MM.1S (cell line): ENCODE results near the gene CCDC136.

ENCODE experiments used
- DNase-seq: peaks from one replicate; pipeline ENCODE4 v3.0.0-alpha.2; 2015
- H2AFZ ChIP-seq: fragments of 300-600 bp; sonication (generic); 2 replicates; pipeline ENCODE4 v1.6.0; 2016; ENCODE audit warnings: antibody characterized with exemption, low read length
- H3F3A ChIP-seq: fragments of 300-600 bp; sonication (generic); 2 replicates; pipeline ENCODE4 v1.6.1; 2016; ENCODE audit warnings: mild to moderate bottlenecking, antibody characterized with exemption, low read length, moderate library complexity, mixed read lengths; ENCODE audit not compliant: insufficient read depth
- H3K27ac ChIP-seq: fragments of 300-600 bp; sonication (generic); 2 replicates; pipeline ENCODE4 v1.5.1; 2016; ENCODE audit warnings: mild to moderate bottlenecking, low read length
- H3K27me3 ChIP-seq: fragments of 300-600 bp; sonication (generic); replicated peaks from 2 replicates; pipeline ENCODE4 v1.6.0; 2016; ENCODE audit warnings: low read length; ENCODE audit not compliant: insufficient read depth
- H3K36me3 ChIP-seq: fragments of 300-600 bp; sonication (generic); replicated peaks from 2 replicates; pipeline ENCODE4 v1.6.1; 2016; ENCODE audit warnings: mild to moderate bottlenecking, low read length, mixed read lengths; ENCODE audit not compliant: insufficient read depth
- H3K4me1 ChIP-seq: fragments of 300-600 bp; sonication (generic); 2 replicates; pipeline ENCODE4 v1.6.1; 2016; ENCODE audit warnings: low read length, mixed read lengths
- H3K4me2 ChIP-seq: fragments of 300-600 bp; sonication (generic); 2 replicates; pipeline ENCODE4 v1.6.0; 2016; ENCODE audit warnings: low read depth, low read length
- H3K4me3 ChIP-seq: fragments of 300-600 bp; sonication (generic); 2 replicates; pipeline ENCODE4 v1.5.1; 2016; ENCODE audit warnings: low read length, mixed read lengths
- H3K79me2 ChIP-seq: fragments of 300-600 bp; sonication (generic); 2 replicates; pipeline ENCODE4 v1.6.1; 2016; ENCODE audit warnings: mixed run types, low read length, mixed read lengths
- H3K9ac ChIP-seq: fragments of 300-600 bp; sonication (generic); 2 replicates; pipeline ENCODE4 v1.6.1; 2016; ENCODE audit warnings: low read length, mixed read lengths
- H3K9me2 ChIP-seq: fragments of 300-600 bp; sonication (generic); replicated peaks from 2 replicates; pipeline ENCODE4 v1.6.1; 2016; ENCODE audit warnings: mild to moderate bottlenecking, low read length, mixed read lengths; ENCODE audit not compliant: insufficient read depth
- H3K9me3 ChIP-seq: fragments of 300-600 bp; sonication (generic); replicated peaks from 2 replicates; pipeline ENCODE4 v1.6.1; 2016; ENCODE audit warnings: mild to moderate bottlenecking, low read length, mixed read lengths; ENCODE audit not compliant: insufficient read depth
- H4K20me1 ChIP-seq: fragments of 300-600 bp; sonication (generic); 2 replicates; pipeline ENCODE4 v1.6.1; 2016; ENCODE audit warnings: mild to moderate bottlenecking, low read length, moderate library complexity, mixed read lengths; ENCODE audit not compliant: insufficient read depth
- EZH2 ChIP-seq: fragments of 300-600 bp; sonication (generic); optimal IDR thresholded peaks from 2 replicates; pipeline ENCODE3; 2017; ENCODE audit warnings: low read depth, mild to moderate bottlenecking, antibody characterized with exemption, low read length, mixed read lengths
- EZH2phosphoT487 ChIP-seq: fragments of 300-600 bp; sonication (generic); IDR thresholded peaks from 2 replicates; pipeline ENCODE4 v1.6.1; 2018; ENCODE audit warnings: antibody characterized with exemption, low read length
- TF ChIP-seq, protein P1 (sequence below): fragments of 300-600 bp; sonication (generic); IDR thresholded peaks from 2 replicates; pipeline ENCODE4 v1.5.1; 2016; ENCODE audit warnings: antibody characterized with exemption, low read length, mixed read lengths

Gene CCDC136

DNA sequence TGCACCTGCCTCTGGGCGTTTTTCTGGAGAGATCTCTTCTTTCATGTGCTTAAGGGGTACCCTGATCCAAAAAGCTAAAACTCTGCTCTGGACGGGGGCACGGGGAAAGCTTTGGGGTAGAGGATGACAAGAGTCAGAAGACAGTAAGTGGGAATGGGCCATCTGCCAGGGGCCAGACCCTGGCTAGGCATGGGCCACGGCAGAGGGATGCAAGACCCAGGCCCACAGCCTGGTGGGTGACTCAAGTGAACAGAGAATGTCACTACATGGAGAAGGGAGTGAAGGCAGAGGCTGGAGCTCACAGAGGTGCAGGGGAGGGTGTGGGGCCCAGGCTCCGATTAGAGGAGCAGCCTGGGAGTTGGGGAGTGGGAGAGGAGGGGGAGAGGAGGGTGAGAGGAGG lies 53.7 kb downstream of the CCDC136 start:
- no peak overlapping the region for H2AFZ ChIP-seq
- H3F3A ChIP-seq: no peaks in the 10 kb centered on the region
- H3K9ac ChIP-seq: no peak overlapping the region
- H3K27ac ChIP-seq: no peak overlapping the region
- TF ChIP-seq, protein P1, sequence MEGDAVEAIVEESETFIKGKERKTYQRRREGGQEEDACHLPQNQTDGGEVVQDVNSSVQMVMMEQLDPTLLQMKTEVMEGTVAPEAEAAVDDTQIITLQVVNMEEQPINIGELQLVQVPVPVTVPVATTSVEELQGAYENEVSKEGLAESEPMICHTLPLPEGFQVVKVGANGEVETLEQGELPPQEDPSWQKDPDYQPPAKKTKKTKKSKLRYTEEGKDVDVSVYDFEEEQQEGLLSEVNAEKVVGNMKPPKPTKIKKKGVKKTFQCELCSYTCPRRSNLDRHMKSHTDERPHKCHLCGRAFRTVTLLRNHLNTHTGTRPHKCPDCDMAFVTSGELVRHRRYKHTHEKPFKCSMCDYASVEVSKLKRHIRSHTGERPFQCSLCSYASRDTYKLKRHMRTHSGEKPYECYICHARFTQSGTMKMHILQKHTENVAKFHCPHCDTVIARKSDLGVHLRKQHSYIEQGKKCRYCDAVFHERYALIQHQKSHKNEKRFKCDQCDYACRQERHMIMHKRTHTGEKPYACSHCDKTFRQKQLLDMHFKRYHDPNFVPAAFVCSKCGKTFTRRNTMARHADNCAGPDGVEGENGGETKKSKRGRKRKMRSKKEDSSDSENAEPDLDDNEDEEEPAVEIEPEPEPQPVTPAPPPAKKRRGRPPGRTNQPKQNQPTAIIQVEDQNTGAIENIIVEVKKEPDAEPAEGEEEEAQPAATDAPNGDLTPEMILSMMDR: no peak
- TF ChIP-seq EZH2 (no peak), EZH2phosphoT487 (no peak)
- 0 out of 2 replicates have a peak, but pooled peaks cover 3% of the 10 kb centered on the region for H3K4me1 ChIP-seq
- no peaks in the 10 kb centered on the region for H3K79me2 ChIP-seq
- no peaks in the 10 kb centered on the region for H3K9me2 ChIP-seq
- no peaks in the 10 kb centered on the region for H3K9me3 ChIP-seq
- no peaks in the 10 kb centered on the region for H4K20me1 ChIP-seq
- no peak overlapping the region for H3K4me3 ChIP-seq
- H3K36me3 ChIP-seq: no peaks in the 10 kb centered on the region
- DNase-seq: no peak
- no peak overlapping the region for H3K4me2 ChIP-seq
- H3K27me3 ChIP-seq: peaks cover 51% of the 10 kb centered on the region

DNA sequence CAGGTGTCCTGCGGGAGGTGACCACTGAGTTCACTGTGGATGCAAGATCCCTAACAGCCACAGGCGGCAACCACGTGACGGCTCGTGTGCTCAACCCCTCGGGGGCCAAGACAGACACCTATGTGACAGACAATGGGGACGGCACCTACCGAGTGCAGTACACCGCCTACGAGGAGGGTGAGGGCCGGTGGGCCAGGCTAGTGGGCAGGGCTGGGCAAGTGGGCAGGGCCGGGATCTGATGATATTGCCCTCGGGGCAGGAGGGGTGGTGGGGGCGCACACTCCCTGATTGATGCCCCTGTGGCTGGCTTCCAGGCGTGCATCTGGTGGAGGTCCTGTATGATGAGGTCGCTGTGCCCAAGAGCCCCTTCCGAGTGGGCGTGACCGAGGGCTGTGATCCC lies 54.2 kb downstream of the CCDC136 start:
- H2AFZ ChIP-seq: no peak overlapping the region
- no peaks in the 10 kb centered on the region for H4K20me1 ChIP-seq
- 0 out of 2 replicates have a peak, but pooled peaks cover 3% of the 10 kb centered on the region for H3K4me1 ChIP-seq
- no peaks in the 10 kb centered on the region for H3K9me3 ChIP-seq
- H3K36me3 ChIP-seq: no peaks in the 10 kb centered on the region
- no peak overlapping the region for H3K4me2 ChIP-seq
- H3K9ac ChIP-seq: no peak overlapping the region
- peaks cover 53% of the 10 kb centered on the region for H3K27me3 ChIP-seq
- no peaks in the 10 kb centered on the region for H3K79me2 ChIP-seq
- H3K4me3 ChIP-seq: no peak overlapping the region
- DNase-seq: no peak
- H3K27ac ChIP-seq: no peak overlapping the region
- no peaks in the 10 kb centered on the region for H3F3A ChIP-seq
- TF ChIP-seq, protein P1: no peak
- TF ChIP-seq EZH2: no peak
- no peak for TF ChIP-seq EZH2phosphoT487
- no peaks in the 10 kb centered on the region for H3K9me2 ChIP-seq

DNA sequence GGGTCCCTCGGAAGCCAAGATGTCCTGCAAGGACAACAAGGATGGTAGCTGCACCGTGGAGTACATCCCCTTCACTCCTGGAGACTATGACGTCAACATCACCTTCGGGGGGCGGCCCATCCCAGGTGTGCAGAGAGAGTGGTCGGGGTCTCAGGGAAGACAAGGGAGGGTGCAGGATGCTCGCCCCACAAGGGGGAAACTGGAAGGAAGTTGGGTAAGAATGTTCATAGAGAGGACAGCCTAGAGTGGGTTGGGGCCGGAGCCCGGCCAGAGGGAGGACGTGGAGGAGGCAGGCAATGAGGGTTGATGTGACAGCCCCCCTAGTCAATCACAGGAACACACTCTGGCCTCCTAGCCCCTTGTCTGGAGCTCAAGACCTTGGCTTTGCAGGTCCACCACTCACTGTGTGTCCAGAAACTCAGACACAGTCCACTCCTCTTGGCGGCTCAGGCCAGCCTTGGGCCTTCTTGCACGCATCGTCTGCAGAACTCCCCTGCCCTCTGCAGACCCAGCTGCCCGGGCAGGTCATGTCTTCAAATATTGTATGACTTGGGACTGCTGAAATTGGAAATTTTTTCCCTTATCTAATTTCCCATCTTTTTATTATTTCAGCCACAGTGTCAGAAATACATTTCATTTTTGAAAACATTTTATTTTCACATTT lies 55.1 kb downstream of the CCDC136 start:
- Histone ChIP-seq H3K79me2 (no peaks in the 10 kb centered on the region), H4K20me1 (no peaks in the 10 kb centered on the region), H3K9me2 (no peaks in the 10 kb centered on the region), H2AFZ (no peak overlapping the region), H3K4me3 (no peak overlapping the region), H3K27me3 (peaks cover 59% of the 10 kb centered on the region), H3F3A (no peaks in the 10 kb centered on the region), H3K9ac (no peak overlapping the region), H3K9me3 (no peaks in the 10 kb centered on the region), H3K4me1 (0 out of 2 replicates have a peak, but pooled peaks cover 3% of the 10 kb centered on the region), H3K36me3 (no peaks in the 10 kb centered on the region), H3K4me2 (no peak overlapping the region), H3K27ac (no peak overlapping the region)
- TF ChIP-seq EZH2: no peak
- TF ChIP-seq, protein P1: no peak
- no peak for DNase-seq
